IPS DF 4.7 (cell line): ENCODE data around the gene TTC9B.
"Not testable (repeated sequence)": the region's sequence is repeated elsewhere in the genome, so short reads cannot be mapped to it uniquely, and the experiment has no call there.

Experiments used
- DNase-seq: peaks from one replicate; pipeline ENCODE4 v3.0.0-alpha.2; 2013; ENCODE audit warnings: low spot score; ENCODE audit errors: extremely low read depth

Gene TTC9B

GRCh38 chr19:40232949-40233810 is 15.0 kb upstream of the TTC9B start:
- no peak for DNase-seq

- no peak for DNase-seq
These were observed 14.3 kb upstream of the TTC9B start for GRCh38 chr19:40232479-40232878.

GRCh38 chr19:40231544-40232424 is 13.6 kb upstream of the TTC9B start:
- DNase-seq: no peak

DNA sequence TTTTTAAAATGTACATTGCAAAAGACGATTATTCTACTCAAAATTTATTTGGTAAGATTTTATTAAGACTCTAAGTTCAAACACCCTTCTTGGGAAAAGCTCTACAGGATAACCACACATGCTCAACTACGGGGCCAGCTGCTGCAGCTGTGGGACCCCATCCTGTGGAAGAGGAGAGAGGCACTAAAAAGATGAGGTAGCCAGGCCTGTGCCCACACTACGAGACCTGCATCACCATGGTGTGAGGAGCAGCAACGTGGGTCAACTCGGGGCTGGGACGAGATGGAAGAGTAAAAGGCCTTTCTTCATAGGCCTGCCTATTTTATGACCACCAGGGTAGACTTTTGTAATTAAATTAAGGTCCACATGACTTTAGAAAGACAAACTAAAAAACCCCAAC is 12.9 kb upstream of the TTC9B start:
- DNase-seq: no peak

DNA sequence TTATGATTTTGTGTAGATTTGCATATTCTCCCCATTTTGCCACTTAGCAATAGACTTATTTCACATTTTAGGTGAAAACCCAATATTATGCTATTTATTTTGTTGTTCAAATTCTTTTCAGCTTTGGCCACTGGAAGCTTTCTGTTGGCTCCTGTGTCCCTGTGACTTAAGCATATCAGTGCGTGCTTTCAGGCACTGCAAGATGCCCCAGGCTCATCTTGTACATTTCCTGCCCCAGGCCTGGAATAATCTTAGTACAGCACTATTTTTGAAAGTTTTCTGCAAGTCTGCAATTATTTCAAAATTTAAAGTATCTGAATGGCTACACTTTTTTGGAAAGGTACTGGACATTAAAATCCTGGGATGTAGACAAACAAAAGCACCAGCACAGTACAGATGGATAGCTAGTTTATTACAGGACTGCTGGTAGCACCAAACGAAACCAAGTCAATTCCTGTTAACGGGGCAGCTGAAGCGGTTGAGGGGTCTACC is 11.8 kb upstream of the TTC9B start:
- no peak for DNase-seq

DNA sequence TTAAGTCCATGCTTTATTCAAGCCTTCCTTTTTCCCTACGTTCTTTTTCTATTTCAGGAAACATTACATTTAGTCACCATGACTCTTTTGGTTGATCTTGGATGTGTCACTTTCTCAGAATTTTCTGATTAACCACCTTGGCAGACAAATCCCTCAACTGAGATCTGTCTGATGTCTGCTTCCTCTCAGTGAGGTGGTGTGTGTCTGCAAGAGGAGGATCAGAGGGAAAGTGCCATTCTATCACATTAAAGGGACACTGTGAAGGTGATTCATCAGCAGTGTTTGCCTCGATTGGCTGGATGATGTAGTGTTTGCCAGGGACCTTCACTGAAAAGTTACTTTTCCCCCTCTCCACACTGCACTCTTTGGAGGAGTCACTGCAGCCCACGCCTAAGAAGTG is 11.3 kb upstream of the TTC9B start:
- DNase-seq: no peak

DNA sequence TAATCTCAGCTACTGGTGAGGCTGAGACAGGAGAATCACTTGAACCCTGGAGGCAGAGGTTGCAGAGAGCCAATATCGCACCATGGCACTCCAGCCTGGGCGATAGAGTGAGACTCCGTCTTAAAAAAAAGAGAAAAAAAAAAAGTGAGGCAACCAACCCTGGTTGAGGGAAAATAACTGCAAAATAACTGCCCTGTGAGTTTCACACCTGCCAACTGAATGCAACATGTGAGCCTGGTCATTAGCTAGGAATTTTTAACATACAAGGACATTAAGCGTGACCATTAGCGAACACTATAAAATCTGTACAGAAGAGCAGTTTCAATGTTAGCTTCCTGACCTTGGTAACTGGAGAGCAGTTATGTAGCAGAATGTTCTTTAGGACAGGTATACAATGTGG is 10.7 kb upstream of the TTC9B start:
- no peak for DNase-seq

DNA sequence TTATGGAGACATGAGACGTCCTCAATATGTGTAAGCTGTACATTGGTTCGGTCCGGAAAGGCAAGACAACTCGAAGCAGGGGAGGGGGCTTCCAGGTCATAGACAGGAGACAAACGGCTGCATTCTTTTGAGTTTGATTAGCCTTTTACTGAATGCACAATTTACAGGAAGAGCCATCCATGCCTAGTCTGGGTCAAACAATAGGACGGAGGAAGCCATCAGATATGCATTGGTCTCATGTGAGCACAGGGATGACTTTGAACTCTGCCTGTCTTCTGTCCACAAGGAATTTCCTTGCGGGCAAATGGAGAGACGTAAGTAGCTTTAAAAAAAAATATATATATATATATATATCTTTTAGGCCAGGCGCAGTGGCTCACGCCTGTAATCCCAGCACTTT is 10.2 kb upstream of the TTC9B start:
- no peak for DNase-seq

- DNase-seq: no peak
These were observed 7.5 kb upstream of the TTC9B start for GRCh38 chr19:40225440-40226305.

DNA sequence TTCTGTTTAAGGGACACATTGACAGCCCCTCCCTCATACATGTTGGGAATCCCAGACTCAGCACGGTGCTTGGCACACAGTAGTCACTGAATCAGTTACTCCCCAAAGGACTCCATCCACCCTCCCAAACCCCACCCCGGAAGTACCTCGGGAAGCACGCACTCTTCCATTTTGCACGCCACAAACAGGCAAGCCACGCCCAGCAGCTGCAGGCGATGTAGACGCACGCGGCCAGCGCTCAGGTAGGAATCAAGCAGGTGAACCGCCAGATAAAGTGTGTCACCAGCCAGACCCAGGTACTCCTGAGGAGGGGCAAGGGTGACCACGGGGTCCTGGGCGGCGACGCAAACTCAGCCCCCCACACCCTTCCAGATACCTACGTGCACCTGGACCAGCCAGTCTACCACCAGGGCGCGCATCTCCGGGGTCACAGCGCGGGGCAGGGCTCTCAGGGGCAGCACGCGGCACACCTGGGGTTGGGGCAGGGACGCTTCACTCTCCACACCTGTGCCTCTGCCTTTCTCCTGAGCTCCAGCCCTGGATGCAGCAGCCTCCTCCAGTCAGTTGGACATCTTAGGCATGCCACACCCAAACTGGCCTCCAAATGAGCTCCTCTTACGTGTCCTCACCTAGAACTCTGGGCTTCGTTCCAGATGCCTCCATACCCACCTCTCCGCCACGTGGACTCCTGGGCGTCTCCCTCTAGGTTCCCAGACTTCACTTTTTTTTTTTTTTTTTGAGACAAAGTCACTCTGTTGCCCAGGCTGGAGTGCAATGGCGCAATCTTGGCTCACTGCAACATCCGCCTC is 6.4 kb upstream of the TTC9B start:
- DNase-seq: no peak

GRCh38 chr19:40223135-40223822 is 5.1 kb upstream of the TTC9B start:
- DNase-seq: no peak

- no peak for DNase-seq
These were observed 3.9 kb upstream of the TTC9B start for GRCh38 chr19:40221858-40222619.

DNA sequence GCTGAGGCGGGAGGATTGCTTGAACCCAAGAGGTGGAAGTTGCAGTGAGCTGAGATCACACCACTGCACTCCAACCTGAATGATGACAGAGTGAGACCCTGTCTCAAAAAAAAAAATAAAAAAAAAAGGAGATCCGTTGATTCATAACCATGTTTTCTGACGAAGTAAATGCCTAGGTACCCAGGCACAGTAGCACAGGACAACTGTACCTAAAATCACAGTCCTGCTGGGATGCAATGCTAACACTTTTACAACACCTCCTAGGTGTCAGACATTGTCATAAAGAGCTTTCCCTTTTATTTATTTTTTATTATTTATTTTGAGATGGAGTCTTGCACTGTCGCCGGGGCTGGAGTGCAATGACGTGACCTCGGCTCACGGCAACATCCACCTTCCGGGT is 2.5 kb upstream of the TTC9B start:
- no peak for DNase-seq

DNA sequence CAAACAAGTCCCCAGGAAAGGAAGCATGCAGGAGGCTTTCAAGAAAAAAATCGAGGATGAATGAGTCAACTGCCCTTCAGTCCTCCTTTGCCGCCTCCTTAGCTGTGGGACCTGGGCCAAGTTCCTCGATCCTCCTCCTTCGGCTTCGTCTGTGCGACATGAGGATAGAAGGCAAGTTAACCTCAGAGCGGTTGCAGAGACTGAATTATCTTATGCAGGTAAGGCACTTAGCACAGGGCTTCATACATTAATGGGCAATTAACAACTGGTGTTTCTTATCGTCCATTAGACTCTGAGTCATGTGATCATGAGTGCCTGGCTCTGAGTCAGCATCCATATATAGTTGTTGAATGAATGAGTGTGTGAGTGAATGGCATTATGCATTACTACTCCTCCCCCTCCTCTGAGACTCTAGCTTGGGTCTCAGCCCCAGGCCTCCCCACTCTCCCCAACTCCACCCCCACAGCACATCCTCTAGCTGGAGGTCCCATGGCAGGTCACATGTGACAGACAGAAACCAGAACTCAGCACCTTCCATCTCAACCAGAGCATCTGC is 1.6 kb upstream of the TTC9B start:
- DNase-seq: no peak

DNA sequence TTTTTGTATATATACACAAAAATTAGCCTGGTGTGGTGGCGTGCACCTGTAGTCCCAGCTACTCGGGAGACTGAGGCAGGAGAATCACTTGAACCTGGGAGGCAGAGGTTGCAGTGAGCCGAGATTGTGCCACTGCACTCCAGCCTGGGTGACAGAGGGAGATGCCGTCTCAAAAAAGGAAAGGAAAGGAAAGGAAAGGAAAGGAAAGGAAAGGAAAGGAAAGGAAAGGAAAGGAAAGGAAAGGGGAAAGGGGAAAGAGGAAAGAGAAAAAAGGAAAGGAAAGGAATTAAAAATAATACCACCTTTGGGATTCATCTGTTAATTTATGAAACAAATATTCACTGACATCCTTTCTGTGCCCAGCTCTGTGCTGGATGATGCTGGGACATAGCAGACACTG is 845 bp upstream of the TTC9B start:
- DNase-seq: not testable (repeated sequence)

DNA sequence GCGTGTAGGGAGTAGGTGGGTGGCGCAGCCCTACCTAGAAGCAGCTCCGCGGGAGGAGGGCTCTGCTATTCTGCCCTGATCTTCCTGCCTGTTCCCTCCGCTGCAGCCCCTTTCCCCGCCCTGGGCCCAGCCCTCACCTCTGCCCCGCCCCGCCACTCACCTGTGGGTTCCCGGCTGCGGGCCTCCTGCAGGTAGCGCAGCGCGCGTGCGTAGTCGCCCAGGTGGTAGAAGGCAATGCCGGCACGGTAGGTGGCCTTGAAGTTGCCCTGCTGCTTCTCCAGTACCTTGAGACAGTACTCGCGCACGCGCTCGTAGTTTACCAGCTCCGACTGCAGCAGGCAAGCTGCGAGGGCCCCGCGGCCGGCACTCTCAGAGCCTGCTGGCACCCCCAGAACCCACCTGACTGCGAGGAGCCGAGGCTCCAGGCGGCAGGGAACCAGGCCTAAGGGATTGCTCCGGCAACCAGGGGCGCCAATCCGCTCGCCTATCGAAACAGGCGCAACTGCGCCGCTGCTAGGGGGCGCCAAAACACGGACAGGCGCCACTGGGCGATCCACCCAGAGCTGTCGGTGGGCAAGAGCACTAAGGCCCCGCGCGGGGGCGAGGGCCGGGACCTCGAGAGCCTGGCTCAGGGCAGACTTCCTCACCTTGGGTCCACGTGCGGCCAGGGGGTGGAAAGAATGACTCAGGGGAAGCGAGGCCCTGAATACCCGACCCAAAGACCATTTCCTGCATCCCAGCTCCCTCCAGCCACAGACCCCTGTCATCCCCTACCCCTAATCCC is 965 bp downstream of the TTC9B start:
- DNase-seq: no peak

- no peak for DNase-seq
These were observed 1.5 kb downstream of the TTC9B start for GRCh38 chr19:40216777-40217026.

GRCh38 chr19:40216013-40216776 is 2.0 kb downstream of the TTC9B start:
- no peak for DNase-seq
